Memory B cell (primary cell): ENCODE measurements around the gene FUT1.

Source experiments
- ATAC-seq: fragments of 150-1000 bp; cut with Tn5 transposase; 2 replicates; pipeline ENCODE4 v1.10.0; 2021; ENCODE audit warnings: low read depth, mild to moderate bottlenecking, moderate library complexity
- DNase-seq, 2 donors: peaks; one replicate each; pipeline ENCODE4 v3.0.0; 2022; ENCODE audit warnings: low spot score in 2 of 2
- H3K27ac Mint-ChIP-seq: one replicate; pipeline ENCODE4 v1.8.0; 2022; ENCODE audit warnings: mild to moderate bottlenecking, moderate library complexity, mixed read lengths
- H3K27me3 Mint-ChIP-seq: one replicate; pipeline ENCODE4 v1.8.0; 2022; ENCODE audit warnings: mixed read lengths
- H3K36me3 Mint-ChIP-seq: one replicate; pipeline ENCODE4 v1.8.0; 2022; ENCODE audit warnings: mild to moderate bottlenecking, mixed read lengths
- H3K4me1 Mint-ChIP-seq: one replicate; pipeline ENCODE4 v1.8.0; 2022; ENCODE audit warnings: mixed read lengths
- H3K4me3 Mint-ChIP-seq: one replicate; pipeline ENCODE4 v1.8.0; 2022; ENCODE audit warnings: mild to moderate bottlenecking, moderate library complexity, mixed read lengths
- H3K9me3 Mint-ChIP-seq: one replicate; pipeline ENCODE4 v1.8.0; 2022; ENCODE audit warnings: mixed read lengths

The FUT1 gene

GRCh38 chr19:48708471-48708870 lies 44.0 kb downstream of the FUT1 start:
- peaks cover 4% of the 10 kb centered on the region for H3K9me3 Mint-ChIP-seq
- no peak overlapping the region for H3K4me3 Mint-ChIP-seq
- ATAC-seq (no peak), DNase-seq (no peak)
- H3K27me3 Mint-ChIP-seq = no peaks in the 10 kb centered on the region
- H3K36me3 Mint-ChIP-seq = peaks cover 13% of the 10 kb centered on the region
- H3K27ac Mint-ChIP-seq = no peak overlapping the region
- peaks cover 7% of the 10 kb centered on the region for H3K4me1 Mint-ChIP-seq

DNA sequence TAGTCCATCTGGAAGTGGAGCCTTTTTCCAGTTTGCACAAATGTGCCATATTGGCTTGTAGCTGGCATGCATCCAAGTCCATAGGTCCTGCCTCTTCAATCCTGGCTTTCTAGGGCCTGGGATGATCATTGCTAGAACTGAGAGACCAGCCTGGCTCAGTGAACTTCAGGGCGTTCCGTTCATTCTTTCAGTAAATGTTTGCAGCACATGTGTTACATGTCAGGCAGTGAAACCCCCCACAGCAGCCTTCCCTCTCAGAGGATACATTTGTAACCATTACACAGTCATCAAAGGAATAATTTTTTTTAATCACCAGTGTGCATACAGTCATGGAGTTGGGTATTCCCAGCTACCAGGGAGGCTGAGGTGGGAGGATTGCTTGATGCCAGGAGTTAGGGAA lies 47.0 kb downstream of the FUT1 start:
- Mint-ChIP-seq H3K36me3 (peaks cover 20% of the 10 kb centered on the region), H3K4me3 (no peak overlapping the region), H3K9me3 (peaks cover 4% of the 10 kb centered on the region), H3K27ac (no peak overlapping the region), H3K4me1 (peaks cover 9% of the 10 kb centered on the region), H3K27me3 (no peaks in the 10 kb centered on the region)
- no peak for ATAC-seq
- no peak for DNase-seq

DNA sequence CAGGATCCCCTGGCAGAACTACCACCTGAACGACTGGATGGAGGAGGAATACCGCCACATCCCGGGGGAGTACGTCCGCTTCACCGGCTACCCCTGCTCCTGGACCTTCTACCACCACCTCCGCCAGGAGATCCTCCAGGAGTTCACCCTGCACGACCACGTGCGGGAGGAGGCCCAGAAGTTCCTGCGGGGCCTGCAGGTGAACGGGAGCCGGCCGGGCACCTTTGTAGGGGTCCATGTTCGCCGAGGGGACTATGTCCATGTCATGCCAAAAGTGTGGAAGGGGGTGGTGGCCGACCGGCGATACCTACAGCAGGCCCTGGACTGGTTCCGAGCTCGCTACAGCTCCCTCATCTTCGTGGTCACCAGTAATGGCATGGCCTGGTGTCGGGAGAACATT lies 49.1 kb downstream of the FUT1 start:
- peaks cover 4% of the 10 kb centered on the region for H3K27me3 Mint-ChIP-seq
- DNase-seq = no peak
- peaks cover 2% of the 10 kb centered on the region for H3K9me3 Mint-ChIP-seq
- no peak overlapping the region for H3K27ac Mint-ChIP-seq
- peaks cover 5% of the 10 kb centered on the region for H3K4me1 Mint-ChIP-seq
- ATAC-seq = no peak
- H3K36me3 Mint-ChIP-seq = peaks cover 18% of the 10 kb centered on the region
- H3K4me3 Mint-ChIP-seq = no peak overlapping the region

DNA sequence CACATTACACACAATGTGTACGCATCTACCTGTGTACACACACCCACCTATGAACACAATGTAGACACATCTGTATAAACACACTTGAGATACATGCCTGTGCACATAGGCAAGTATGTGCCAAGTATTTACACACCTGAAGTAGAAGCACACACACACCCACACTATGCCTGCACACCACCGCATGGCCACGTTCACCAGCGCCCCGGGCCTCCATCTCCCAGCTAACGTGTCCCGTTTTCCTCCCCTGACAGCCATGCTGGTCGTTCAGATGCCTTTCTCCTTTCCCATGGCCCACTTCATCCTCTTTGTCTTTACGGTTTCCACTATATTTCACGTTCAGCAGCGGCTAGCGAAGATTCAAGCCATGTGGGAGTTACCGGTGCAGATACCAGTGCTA lies 49.7 kb downstream of the FUT1 start:
- no peak overlapping the region for H3K27ac Mint-ChIP-seq
- DNase-seq (no peak), ATAC-seq (no peak)
- H3K27me3 Mint-ChIP-seq = peaks cover 5% of the 10 kb centered on the region
- peaks cover 2% of the 10 kb centered on the region for H3K9me3 Mint-ChIP-seq
- peaks cover 18% of the 10 kb centered on the region for H3K36me3 Mint-ChIP-seq
- peaks cover 5% of the 10 kb centered on the region for H3K4me1 Mint-ChIP-seq
- H3K4me3 Mint-ChIP-seq = no peak overlapping the region

GRCh38 chr19:48698046-48698445 lies 54.4 kb downstream of the FUT1 start:
- Mint-ChIP-seq H3K36me3 (peaks cover 8% of the 10 kb centered on the region), H3K9me3 (no peaks in the 10 kb centered on the region), H3K4me1 (peaks cover 13% of the 10 kb centered on the region), H3K27ac (no peak overlapping the region), H3K27me3 (peaks cover 12% of the 10 kb centered on the region), H3K4me3 (no peak overlapping the region)
- DNase-seq (no peak), ATAC-seq (no peak)
